Mucosa of rectum (tissue), 2 donors: ENCODE data around the gene LAMA2.

Source experiments
- H3K27ac ChIP-seq, 2 donors: one replicate each; pipeline ENCODE4 v1.7.0; 2013; ENCODE audit warnings: inconsistent platforms in 2 of 2, low read depth in 2 of 2, low read length in 2 of 2
- H3K27me3 ChIP-seq, 2 donors: one replicate each; pipeline ENCODE4 v1.7.0; 2013; ENCODE audit warnings: low read length in 2 of 2; ENCODE audit not compliant: control insufficient read depth in 2 of 2, insufficient read depth in 2 of 2
- H3K36me3 ChIP-seq, 2 donors: one replicate each; pipeline ENCODE4 v1.7.0; 2013; ENCODE audit warnings: low read length in 2 of 2; ENCODE audit not compliant: control insufficient read depth in 2 of 2, insufficient read depth in 2 of 2
- H3K4me1 ChIP-seq, 2 donors: one replicate each; pipeline ENCODE4 v1.7.0; 2013; ENCODE audit warnings: low read length in 2 of 2, mild to moderate bottlenecking in 1 of 2; ENCODE audit not compliant: control insufficient read depth in 2 of 2, insufficient read depth in 2 of 2
- H3K4me3 ChIP-seq, 2 donors: one replicate each; pipeline ENCODE4 v1.7.0; 2013; ENCODE audit warnings: low read length in 2 of 2
- H3K9ac ChIP-seq, 2 donors: one replicate each; pipeline ENCODE4 v1.7.0; 2013; ENCODE audit warnings: low read length in 2 of 2, low read depth in 1 of 2, mild to moderate bottlenecking in 1 of 2
- H3K9me3 ChIP-seq, 2 donors: one replicate each; pipeline ENCODE4 v1.7.0; 2013; ENCODE audit warnings: low read length in 2 of 2; ENCODE audit not compliant: control insufficient read depth in 2 of 2
- donor health status: healthy.
- donor health status: Normal muscosa, but diverticular disease.

The LAMA2 gene

DNA sequence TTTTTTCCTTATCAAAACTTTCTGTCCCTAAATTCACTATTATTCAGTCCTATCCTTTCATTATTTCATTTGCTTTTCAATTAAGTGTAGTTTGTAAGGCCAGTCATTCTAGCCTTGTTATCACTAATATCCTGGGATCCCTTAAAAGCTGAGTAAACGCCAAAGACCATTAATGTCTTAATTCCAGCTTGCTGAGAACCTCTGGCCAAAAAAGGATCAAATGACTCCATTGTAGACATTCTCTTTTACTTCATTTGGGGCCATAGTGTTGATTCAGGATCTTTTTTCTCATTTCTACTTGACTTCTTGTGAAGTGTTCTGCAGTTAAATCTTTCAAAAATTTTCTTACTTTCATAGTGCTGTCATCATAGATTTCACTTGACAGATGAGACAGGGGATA, 379.7 kb downstream of the LAMA2 start:
- Histone ChIP-seq H3K27ac (no peak overlapping the region), H3K9me3 (no peaks in the 10 kb centered on the region), H3K4me1 (no peaks in the 10 kb centered on the region), H3K4me3 (no peak overlapping the region), H3K9ac (no peak overlapping the region), H3K36me3 (no peaks in the 10 kb centered on the region), H3K27me3 (no peaks in the 10 kb centered on the region)

DNA sequence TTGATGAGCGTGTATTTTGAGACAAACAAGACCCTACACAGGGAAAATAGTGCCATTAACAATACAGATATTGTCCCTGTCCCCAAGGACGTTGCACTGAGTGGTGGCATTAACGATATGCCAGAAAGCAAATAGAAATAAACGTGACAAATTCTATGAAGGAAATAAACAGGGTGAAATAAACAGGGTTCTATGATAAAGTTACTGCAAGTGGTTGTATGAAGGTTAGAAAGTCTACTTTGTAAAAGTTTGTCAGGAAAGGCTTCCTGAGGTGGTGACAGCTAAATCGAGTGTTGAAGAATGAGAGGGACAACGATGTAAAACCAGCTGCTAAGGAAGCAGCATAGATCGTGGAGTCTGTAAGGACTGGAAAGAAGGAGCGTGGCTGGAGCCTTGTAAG, 380.2 kb downstream of the LAMA2 start:
- no peaks in the 10 kb centered on the region for H3K36me3 ChIP-seq

DNA sequence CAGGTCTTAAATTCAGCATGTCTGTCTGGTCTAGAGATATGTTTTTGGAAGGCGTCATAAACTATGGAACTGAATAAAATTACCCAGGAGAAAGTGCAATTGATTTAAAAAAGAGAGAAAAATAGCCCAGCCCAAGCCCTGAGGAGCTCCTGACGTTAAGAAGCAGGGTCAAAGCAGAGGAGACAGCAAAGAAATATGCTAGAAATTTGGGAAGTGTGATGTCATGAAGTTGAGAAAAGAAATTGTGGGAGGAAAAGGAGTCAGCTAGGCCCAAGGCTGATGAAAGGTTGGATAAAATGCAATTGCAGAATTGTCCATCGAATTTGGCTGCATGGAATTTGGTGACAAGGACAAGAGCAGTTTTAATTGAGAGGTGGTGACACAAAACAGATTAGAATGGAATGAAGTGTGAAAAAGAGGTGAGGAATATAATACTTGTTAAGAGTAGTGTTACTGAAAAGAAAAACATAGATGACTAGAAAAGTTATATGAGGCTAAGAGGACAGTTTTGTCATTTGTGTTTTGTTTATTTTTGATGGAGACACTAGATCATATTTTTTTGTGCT, 381.6 kb downstream of the LAMA2 start:
- H3K27ac ChIP-seq, result no peak overlapping the region
- no peaks in the 10 kb centered on the region for H3K4me1 ChIP-seq
- H3K36me3 ChIP-seq, result no peaks in the 10 kb centered on the region
- H3K27me3 ChIP-seq, result no peaks in the 10 kb centered on the region
- H3K9ac ChIP-seq, result no peak overlapping the region
- H3K4me3 ChIP-seq, result no peak overlapping the region
- no peaks in the 10 kb centered on the region for H3K9me3 ChIP-seq

More for the DNA sequence above, 380.2 kb downstream of the LAMA2 start:
- Histone ChIP-seq H3K27me3 (no peaks in the 10 kb centered on the region), H3K4me1 (no peaks in the 10 kb centered on the region), H3K4me3 (no peak overlapping the region), H3K27ac (no peak overlapping the region), H3K9ac (no peak overlapping the region), H3K9me3 (no peaks in the 10 kb centered on the region)

DNA sequence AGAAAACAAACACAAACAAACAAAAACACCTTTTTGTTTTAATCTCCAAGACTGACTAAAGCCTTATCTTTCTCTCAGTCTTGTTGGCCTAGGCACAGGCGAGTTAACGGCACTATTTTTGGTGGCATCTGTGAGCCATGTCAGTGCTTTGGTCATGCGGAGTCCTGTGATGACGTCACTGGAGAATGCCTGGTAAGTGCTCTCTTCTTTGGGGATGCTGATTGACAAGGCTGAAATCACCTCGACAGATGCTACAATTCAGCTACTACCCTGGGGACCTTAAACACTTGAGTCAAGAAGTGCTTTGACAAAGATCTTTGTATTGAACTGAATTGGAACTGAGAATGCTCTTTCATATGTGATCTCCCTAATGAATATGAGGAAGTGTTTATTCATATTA, 384.1 kb downstream of the LAMA2 start:
- no peaks in the 10 kb centered on the region for H3K4me1 ChIP-seq
- H3K4me3 ChIP-seq, result no peak overlapping the region
- H3K36me3 ChIP-seq, result no peaks in the 10 kb centered on the region
- H3K9me3 ChIP-seq, result no peaks in the 10 kb centered on the region
- H3K9ac ChIP-seq, result no peak overlapping the region
- H3K27me3 ChIP-seq, result no peaks in the 10 kb centered on the region
- no peak overlapping the region for H3K27ac ChIP-seq

DNA sequence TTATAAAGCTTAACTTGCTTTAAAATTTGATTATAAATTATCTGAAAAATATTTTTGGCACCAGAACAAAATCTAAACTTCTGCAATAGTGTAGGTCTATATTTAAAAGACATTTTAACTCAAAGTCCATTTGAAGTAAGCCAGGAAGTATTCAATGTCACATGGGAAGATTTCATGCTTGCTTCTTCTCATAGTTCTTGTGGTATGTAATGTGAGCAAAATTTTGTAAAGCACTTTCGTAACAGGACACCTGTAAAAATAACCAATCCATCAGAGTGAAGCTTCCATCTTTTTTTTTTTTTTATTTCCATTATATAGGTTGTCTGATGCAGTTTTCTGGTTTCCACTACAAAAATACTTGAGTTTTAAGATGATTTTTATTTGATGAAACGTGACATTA, 386.1 kb downstream of the LAMA2 start:
- no peaks in the 10 kb centered on the region for H3K4me1 ChIP-seq
- no peak overlapping the region for H3K27ac ChIP-seq
- no peak overlapping the region for H3K9ac ChIP-seq
- H3K27me3 ChIP-seq, result no peaks in the 10 kb centered on the region
- H3K9me3 ChIP-seq, result no peaks in the 10 kb centered on the region
- no peaks in the 10 kb centered on the region for H3K36me3 ChIP-seq
- H3K4me3 ChIP-seq, result no peak overlapping the region

DNA sequence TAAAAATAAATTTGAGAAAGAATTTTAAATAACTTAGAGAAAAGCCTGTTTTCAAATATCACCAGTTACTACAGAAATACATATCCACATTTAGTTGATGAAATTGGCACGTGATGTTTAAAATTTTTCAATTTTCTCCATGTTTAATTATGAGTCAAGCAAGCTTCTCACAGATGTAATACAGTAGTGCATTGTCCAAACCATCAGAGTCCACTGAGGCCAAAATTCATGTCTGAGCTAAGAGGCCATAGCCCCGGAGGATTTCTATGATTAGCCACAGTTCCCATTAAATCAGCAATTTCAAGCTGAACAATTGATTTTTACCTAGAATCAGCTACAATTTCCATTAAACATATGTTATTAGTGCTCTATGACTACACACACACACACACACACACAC, 387.0 kb downstream of the LAMA2 start:
- no peaks in the 10 kb centered on the region for H3K9me3 ChIP-seq
- H3K9ac ChIP-seq, result no peak overlapping the region
- H3K27ac ChIP-seq, result no peak overlapping the region
- no peaks in the 10 kb centered on the region for H3K27me3 ChIP-seq
- no peaks in the 10 kb centered on the region for H3K4me1 ChIP-seq
- H3K36me3 ChIP-seq, result no peaks in the 10 kb centered on the region
- H3K4me3 ChIP-seq, result no peak overlapping the region

DNA sequence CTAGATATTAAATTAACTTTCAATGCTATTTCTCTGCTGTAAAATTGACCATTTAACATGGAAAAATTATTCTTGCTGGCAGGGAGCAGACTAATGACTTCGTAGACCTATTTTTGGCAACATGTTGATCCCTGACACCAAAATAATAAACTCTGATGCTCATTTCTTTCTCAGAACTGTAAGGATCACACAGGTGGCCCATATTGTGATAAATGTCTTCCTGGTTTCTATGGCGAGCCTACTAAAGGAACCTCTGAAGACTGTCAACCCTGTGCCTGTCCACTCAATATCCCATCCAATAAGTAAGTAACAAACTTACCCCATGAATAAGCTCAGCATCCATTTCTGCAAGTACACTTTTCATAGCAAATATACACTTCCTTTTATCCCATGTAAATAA, 387.5 kb downstream of the LAMA2 start:
- no peak overlapping the region for H3K27ac ChIP-seq
- H3K36me3 ChIP-seq, result no peaks in the 10 kb centered on the region
- H3K27me3 ChIP-seq, result no peaks in the 10 kb centered on the region
- no peak overlapping the region for H3K9ac ChIP-seq
- no peak overlapping the region for H3K4me3 ChIP-seq
- H3K9me3 ChIP-seq, result no peaks in the 10 kb centered on the region
- no peaks in the 10 kb centered on the region for H3K4me1 ChIP-seq

GRCh38 chr6:129273161-129273560, 390.2 kb downstream of the LAMA2 start:
- H3K9ac ChIP-seq, result no peak overlapping the region
- no peaks in the 10 kb centered on the region for H3K36me3 ChIP-seq
- no peaks in the 10 kb centered on the region for H3K4me1 ChIP-seq
- no peak overlapping the region for H3K27ac ChIP-seq
- no peak overlapping the region for H3K4me3 ChIP-seq
- H3K27me3 ChIP-seq, result no peaks in the 10 kb centered on the region
- H3K9me3 ChIP-seq, result no peaks in the 10 kb centered on the region

GRCh38 chr6:129276461-129276860, 393.5 kb downstream of the LAMA2 start:
- Histone ChIP-seq H3K9me3 (no peaks in the 10 kb centered on the region), H3K4me1 (no peaks in the 10 kb centered on the region), H3K27me3 (no peaks in the 10 kb centered on the region), H3K9ac (no peak overlapping the region), H3K4me3 (no peak overlapping the region), H3K27ac (no peak overlapping the region), H3K36me3 (no peaks in the 10 kb centered on the region)

GRCh38 chr6:129276986-129277385, 394.0 kb downstream of the LAMA2 start:
- Histone ChIP-seq H3K27ac (no peak overlapping the region), H3K4me1 (no peaks in the 10 kb centered on the region), H3K27me3 (no peaks in the 10 kb centered on the region), H3K36me3 (no peaks in the 10 kb centered on the region), H3K9me3 (no peaks in the 10 kb centered on the region), H3K9ac (no peak overlapping the region), H3K4me3 (no peak overlapping the region)
